Measurements from ENCODE around the gene CBX1.

DNA sequence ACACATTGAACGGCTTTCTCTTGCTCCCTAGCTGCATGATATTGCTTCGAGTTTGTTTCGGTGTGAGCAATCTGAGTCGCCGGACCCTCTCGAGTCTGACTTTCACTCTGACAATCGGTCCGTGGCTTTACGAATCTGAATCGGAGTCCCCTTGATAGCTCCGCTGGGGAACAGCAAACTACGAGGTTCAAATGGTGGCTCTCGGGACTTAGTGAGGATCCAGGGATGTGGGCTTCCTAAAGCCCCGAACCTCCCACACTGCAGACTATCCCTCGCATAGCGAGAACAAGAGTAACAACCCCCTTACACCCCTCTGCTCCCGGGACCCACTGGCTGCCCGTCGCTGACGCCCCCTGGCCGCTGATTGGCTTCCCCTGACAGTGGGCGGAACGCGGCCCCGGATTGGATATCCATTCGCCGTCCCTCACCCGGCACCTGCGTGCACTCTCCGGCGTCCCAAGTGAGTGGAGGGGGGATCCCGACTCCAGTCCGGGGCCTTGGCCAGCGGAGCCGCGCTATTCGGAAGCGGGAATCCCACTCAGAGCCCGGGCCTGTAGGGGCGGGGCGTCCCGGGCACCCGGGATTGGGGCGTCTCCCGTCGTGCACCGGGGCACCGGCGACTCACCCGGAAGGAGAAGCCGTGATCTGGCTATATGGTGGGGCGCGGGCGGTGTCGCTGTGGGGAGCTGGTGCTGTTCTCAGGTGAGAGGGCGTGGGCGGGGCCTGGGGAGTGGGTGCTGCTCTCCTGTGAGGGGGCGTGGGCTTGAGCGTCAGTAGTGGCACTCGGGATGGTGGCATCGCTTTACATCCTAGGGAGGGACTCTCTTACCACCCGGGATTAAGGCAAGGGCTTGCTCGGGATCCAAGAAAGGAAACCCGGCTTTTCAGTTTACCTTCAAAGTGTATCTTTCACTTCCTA, 6.1 kb upstream of the CBX1 start, which contains the start of gene SNX11:
- TF ChIP-seq, protein P1, sequence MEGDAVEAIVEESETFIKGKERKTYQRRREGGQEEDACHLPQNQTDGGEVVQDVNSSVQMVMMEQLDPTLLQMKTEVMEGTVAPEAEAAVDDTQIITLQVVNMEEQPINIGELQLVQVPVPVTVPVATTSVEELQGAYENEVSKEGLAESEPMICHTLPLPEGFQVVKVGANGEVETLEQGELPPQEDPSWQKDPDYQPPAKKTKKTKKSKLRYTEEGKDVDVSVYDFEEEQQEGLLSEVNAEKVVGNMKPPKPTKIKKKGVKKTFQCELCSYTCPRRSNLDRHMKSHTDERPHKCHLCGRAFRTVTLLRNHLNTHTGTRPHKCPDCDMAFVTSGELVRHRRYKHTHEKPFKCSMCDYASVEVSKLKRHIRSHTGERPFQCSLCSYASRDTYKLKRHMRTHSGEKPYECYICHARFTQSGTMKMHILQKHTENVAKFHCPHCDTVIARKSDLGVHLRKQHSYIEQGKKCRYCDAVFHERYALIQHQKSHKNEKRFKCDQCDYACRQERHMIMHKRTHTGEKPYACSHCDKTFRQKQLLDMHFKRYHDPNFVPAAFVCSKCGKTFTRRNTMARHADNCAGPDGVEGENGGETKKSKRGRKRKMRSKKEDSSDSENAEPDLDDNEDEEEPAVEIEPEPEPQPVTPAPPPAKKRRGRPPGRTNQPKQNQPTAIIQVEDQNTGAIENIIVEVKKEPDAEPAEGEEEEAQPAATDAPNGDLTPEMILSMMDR (IDR thresholded peaks at IDR 0.05), result no peak
- no peak for TF ChIP-seq EP300 (IDR thresholded peaks at IDR 0.05)
- TF ChIP-seq POLR2AphosphoS5 (IDR thresholded peaks at IDR 0.05), result no peak
- TF ChIP-seq POLR2A (IDR thresholded peaks at IDR 0.05), result peak in 1 of 2 donors; percentile 30

All from suprapubic skin (tissue), 4 donors.